Measurements from ENCODE around the gene C12orf50.

DNA sequence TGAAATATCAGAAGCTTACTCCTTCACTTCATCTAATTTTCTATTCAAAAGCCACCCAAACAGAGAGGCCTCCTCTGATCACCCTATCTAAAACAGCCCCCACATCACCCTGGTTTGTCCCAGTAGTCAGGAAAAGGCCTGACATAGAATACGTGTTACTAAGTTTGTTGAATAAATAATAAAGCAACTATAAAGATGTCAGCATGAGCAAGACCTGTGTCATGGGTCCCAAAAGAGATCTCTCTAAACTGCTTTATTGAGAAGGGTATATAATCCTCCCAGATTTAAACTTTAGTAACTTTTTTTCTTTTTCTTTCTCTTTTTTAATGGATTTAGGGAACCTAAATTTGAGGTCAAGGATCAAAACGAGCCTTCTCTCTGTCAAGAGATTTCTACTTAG is 27.4 kb upstream of the C12orf50 start:
- no peak for TF ChIP-seq POLR2A (IDR thresholded peaks at IDR 0.05)
- TF ChIP-seq, protein P1, sequence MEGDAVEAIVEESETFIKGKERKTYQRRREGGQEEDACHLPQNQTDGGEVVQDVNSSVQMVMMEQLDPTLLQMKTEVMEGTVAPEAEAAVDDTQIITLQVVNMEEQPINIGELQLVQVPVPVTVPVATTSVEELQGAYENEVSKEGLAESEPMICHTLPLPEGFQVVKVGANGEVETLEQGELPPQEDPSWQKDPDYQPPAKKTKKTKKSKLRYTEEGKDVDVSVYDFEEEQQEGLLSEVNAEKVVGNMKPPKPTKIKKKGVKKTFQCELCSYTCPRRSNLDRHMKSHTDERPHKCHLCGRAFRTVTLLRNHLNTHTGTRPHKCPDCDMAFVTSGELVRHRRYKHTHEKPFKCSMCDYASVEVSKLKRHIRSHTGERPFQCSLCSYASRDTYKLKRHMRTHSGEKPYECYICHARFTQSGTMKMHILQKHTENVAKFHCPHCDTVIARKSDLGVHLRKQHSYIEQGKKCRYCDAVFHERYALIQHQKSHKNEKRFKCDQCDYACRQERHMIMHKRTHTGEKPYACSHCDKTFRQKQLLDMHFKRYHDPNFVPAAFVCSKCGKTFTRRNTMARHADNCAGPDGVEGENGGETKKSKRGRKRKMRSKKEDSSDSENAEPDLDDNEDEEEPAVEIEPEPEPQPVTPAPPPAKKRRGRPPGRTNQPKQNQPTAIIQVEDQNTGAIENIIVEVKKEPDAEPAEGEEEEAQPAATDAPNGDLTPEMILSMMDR (IDR thresholded peaks at IDR 0.05 in 8 of 11, conservative IDR thresholded peaks at IDR 0.05 in 3 of 11), result no peak

Data from spleen (tissue), 7 donors.